ENCODE measurements around the gene MS4A10. TPM values are rescaled to one million over a fixed set of nuclear protein-coding genes. Genes with fewer than 3 reads are reported as not detected.

Gene MS4A10
- total RNA-seq, 4 donors from 2014 or later = not detected

DNA sequence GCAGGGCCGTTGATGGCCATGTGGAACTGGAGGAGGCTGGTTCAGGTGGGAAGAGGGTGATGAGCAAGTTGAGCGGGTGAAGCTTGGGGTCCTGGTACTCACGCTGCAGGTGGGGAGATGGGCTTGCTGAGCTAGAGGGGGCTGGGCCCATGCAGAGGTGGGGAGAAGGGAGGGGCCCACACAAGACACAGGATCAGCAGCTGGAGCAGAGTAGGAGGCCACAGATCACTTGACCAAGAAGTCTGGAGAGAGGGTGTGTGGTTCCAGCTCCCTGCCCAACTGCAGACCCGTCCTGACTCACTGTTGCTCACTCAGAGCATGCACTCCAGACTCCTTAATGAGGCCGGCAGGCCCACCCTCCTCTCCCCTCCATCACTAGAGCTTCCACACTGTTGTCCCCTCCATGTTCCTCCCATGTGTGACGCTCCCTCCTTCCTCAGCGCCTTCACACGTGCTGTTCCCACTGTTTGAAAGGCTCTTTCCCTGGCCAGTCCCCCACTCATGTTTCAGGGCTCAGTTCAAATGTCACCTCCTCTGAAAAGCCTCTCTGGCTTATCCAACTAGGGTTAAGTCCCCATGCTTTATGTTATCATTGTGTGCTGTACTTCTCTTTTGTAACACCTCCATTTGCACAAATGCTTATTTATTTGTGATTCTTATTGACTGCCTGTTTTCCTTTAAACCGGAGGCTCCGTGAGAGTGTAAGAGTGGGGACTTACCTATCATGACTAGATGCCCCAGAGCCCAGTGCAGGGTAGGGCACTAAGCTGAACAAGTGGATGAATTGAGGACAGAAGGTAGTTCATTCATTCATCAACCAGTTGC is 59.1 kb downstream of the MS4A10 start:
- DNase-seq (ENCODE audit: low spot score) = no peak

DNA sequence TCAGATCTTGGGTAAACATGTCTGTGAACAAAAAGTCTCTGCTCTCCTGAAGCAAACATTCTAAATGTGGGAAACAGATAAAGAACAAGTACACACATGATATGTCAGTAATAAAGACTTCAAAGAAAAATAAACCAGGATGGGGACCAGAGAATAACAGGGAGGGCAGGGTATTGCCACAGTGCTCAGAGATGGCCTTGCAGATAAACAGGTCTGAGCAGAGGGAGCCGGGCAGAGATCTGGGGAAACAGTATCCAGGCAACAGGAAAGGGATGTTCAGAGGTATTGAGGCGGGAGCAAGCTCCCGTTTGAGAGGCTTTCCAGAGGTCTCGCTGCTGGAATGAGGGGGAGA is 59.7 kb downstream of the MS4A10 start:
- no peak for ATAC-seq (ENCODE audit: low FRiP score)
- DNase-seq (ENCODE audit: low spot score) = no peak
- TF ChIP-seq, protein P1, sequence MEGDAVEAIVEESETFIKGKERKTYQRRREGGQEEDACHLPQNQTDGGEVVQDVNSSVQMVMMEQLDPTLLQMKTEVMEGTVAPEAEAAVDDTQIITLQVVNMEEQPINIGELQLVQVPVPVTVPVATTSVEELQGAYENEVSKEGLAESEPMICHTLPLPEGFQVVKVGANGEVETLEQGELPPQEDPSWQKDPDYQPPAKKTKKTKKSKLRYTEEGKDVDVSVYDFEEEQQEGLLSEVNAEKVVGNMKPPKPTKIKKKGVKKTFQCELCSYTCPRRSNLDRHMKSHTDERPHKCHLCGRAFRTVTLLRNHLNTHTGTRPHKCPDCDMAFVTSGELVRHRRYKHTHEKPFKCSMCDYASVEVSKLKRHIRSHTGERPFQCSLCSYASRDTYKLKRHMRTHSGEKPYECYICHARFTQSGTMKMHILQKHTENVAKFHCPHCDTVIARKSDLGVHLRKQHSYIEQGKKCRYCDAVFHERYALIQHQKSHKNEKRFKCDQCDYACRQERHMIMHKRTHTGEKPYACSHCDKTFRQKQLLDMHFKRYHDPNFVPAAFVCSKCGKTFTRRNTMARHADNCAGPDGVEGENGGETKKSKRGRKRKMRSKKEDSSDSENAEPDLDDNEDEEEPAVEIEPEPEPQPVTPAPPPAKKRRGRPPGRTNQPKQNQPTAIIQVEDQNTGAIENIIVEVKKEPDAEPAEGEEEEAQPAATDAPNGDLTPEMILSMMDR (IDR thresholded peaks at IDR 0.05) = no peak

More for the DNA sequence above, 59.1 kb downstream of the MS4A10 start:
- ATAC-seq (ENCODE audit: low FRiP score) = no peak
- TF ChIP-seq, protein P1 (IDR thresholded peaks at IDR 0.05) = no peak

DNA sequence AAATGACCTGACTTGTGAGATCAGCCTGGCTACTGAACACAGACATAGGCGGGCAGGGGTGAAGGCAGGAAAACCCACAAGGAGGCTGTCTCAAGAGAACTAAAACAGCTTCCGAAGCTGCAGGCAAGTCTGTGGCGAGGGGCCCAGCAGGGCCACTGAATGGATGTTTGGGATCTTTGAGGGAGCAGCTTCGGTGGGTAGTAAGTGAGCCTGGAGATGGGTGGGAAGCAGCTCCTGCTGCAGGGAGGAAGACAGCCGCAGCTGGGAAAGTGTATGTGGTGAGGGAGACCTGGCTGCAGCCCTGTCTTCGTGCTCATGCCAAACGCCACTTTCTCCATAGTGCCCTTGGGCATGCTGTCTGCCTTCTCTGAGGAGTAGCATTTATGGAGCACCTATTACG is 60.2 kb downstream of the MS4A10 start:
- ATAC-seq (ENCODE audit: low FRiP score) (no peak), DNase-seq (ENCODE audit: low spot score) (no peak)
- TF ChIP-seq, protein P1 (IDR thresholded peaks at IDR 0.05) = no peak

DNA sequence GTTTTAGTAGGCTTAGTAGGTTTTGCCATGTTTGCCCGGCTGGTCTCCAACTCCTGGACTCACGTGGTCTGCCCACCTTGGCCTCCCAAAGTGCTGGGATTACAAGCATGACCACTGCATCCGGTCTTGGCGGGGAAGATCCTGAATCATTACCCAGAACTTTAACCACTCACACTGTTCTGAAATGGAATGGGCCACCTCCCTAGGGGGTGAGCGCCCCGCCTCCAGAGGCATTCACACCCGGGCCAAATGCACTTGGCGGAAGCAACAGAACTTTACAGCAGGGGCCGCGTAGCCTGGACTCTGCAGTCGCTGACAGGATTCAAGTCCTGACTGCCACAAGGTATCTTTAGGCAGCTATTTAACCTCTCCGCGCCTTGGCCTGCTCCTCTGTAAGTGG is 62.1 kb downstream of the MS4A10 start:
- TF ChIP-seq, protein P1 (IDR thresholded peaks at IDR 0.05) = no peak
- DNase-seq (ENCODE audit: low spot score) = no peak

DNA sequence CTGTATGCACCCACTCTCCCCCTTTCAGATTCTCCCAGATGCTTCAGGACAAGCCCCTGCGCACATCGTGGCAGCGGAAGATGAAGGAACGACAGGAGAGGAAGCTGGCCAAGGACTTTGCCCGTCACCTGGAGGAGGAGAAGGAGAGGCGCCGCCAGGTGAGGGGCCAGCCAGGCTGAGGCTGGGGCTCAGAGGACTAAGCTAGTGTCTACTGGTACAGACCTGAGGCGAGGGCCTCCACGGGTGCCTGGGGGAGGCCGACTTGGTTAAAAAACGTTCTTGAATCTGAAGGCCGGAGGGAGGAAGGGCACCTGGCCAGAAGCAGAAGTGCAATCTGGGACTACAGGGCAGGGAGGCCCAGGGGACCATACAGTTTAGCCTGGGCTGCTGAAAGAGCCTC is 62.8 kb downstream of the MS4A10 start:
- TF ChIP-seq, protein P1 (IDR thresholded peaks at IDR 0.05) = no peak
- DNase-seq (ENCODE audit: low spot score) = no peak
- no peak for ATAC-seq (ENCODE audit: low FRiP score)

More for the DNA sequence above, 62.1 kb downstream of the MS4A10 start:
- no peak for ATAC-seq (ENCODE audit: low FRiP score)

DNA sequence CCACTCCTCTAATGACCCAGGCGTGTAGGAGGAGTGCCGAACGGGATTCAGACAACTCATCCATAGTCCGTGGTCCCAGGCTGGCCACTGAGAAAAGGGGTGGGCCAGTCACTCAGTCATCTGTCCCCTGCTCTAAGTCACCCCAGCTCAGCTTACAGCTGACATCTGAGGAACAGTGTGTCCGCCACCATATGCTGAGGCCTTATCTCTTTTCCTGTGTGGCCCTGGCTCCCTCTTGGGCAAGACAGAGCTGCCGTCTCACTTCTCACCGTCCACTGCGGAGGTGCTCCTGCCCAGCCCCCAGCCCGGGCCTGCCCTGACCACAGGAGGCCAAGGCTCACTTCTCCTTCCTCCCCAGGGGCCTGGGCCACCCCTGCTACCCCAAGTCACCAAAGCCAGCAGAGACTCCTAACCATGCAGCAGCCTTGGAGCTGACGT is 63.6 kb downstream of the MS4A10 start:
- no peak for DNase-seq (ENCODE audit: low spot score)
- no peak for ATAC-seq (ENCODE audit: low FRiP score)

More for the DNA sequence above, 63.6 kb downstream of the MS4A10 start:
- TF ChIP-seq, protein P1 (IDR thresholded peaks at IDR 0.05) = no peak
